Effector memory CD8-positive, alpha-beta T cell (primary cell): ENCODE results near the gene UBA52.
A peak's percentile ranks its signal among the peaks of the same experiment; 100 is the strongest.
"Not testable (repeated sequence)": the region's sequence is repeated elsewhere in the genome, so short reads cannot be mapped to it uniquely, and the experiment has no call there.

Source experiments
- ATAC-seq: fragments of 150-1000 bp; cut with Tn5 transposase; replicated peaks from 2 replicates; pipeline ENCODE4 v1.10.0; 2021; ENCODE audit warnings: mild to moderate bottlenecking, moderate library complexity
- DNase-seq, 3 experiments: peaks; one replicate each; pipeline ENCODE4 v3.0.0; 2021
- H3K27ac Mint-ChIP-seq, 2 donors: one replicate each; pipeline ENCODE4 v1.8.0; 2022; ENCODE audit warnings: mild to moderate bottlenecking in 2 of 2, mixed read lengths in 2 of 2, moderate library complexity in 2 of 2
- H3K27me3 Mint-ChIP-seq, 2 donors: one replicate each; pipeline ENCODE4 v1.8.0; 2022; ENCODE audit warnings: mixed read lengths in 2 of 2
- H3K36me3 Mint-ChIP-seq: one replicate; pipeline ENCODE4 v1.8.0; 2022; ENCODE audit warnings: mild to moderate bottlenecking, moderate library complexity, mixed read lengths; ENCODE audit not compliant: insufficient read depth
- H3K4me1 Mint-ChIP-seq, 2 donors: one replicate each; pipeline ENCODE4 v1.8.0; 2022; ENCODE audit warnings: low read depth in 2 of 2, mixed read lengths in 2 of 2
- H3K4me3 Mint-ChIP-seq, 2 donors: one replicate each; pipeline ENCODE4 v1.8.0; 2022; ENCODE audit warnings: mild to moderate bottlenecking in 2 of 2, mixed read lengths in 2 of 2, moderate library complexity in 2 of 2
- H3K9me3 Mint-ChIP-seq, 2 donors: one replicate each; pipeline ENCODE4 v1.8.0; 2022; ENCODE audit warnings: mixed read lengths in 2 of 2
- total RNA-seq, 9 experiments: gene quantifications; one replicate each; lab custom pipeline; 2026; lab: John Stamatoyannopoulos, UW

The UBA52 gene
- total RNA-seq, result 354 to 642 (median 562) reads per million in 9 experiments

GRCh38 chr19:18571564-18572344 is at the start of gene UBA52:
TSS of gene UBA52 (plus strand) at chr19:18571857. CDS start at chr19:18573301, 1,444 bp downstream.
- peaks cover 20 to 22% of the 10 kb centered on the region in 2 donors for H3K4me1 Mint-ChIP-seq
- DNase-seq (peak; percentile 99 to 100 (median 100)), ATAC-seq (peak; percentile 94)
- peak within 1 kb of the TSS; percentile 96 to 98 for H3K27ac Mint-ChIP-seq
- H3K9me3 Mint-ChIP-seq, result no peaks in the 10 kb centered on the region
- peak within 1 kb of the TSS; percentile 90 to 92 for H3K4me3 Mint-ChIP-seq
- no peaks in the 10 kb centered on the region for H3K27me3 Mint-ChIP-seq
- peaks cover 67% of the 10 kb centered on the region for H3K36me3 Mint-ChIP-seq

DNA sequence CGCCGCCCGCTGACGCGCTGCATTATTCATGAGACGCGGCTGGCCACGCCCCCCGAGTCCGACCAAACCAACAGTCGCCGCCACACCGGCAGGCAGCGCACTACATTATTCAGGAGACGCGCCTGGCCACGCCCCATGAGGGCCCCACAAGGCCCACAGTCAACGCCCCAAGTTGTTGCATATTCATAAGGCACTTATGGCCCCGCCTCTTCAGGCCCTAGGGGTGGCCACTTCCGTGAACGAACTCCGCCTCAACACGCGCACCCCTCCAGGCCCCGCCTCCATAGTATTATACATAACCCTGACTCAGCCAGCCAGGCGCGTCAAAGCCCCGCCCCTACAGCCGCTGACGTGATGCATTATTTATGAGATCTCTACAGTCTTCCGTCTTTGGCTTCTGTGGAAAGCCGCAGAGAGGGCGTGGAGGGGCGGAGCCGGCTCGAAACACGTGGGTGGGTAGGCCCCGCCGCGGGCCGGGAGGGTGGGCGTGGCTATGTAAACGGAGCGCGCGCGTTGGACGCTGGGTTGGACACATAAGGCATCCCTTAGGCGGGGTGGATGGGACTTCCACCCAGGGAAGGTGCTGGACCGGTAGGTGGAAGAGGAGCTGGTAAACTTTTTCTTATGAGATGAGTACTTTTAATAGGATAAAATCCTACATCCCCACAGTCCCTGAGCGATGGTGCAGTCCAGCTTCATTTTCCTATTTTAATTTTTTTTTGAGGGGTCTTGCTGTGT is 49.4 kb upstream of the UBA52 start:
- ATAC-seq (peak; percentile 81), DNase-seq (peak; percentile 99 to 100 (median 100))
- Mint-ChIP-seq H3K4me3 (peak overlapping the region; percentile 89 to 91), H3K4me1 (peaks cover 21 to 26% of the 10 kb centered on the region in 2 donors), H3K9me3 (no peaks in the 10 kb centered on the region), H3K27me3 (no peaks in the 10 kb centered on the region), H3K36me3 (peaks cover 42% of the 10 kb centered on the region), H3K27ac (peak overlapping the region; percentile 95 to 97)

GRCh38 chr19:18522862-18523440 is 48.7 kb upstream of the UBA52 start:
- not testable (repeated sequence) for ATAC-seq

DNA sequence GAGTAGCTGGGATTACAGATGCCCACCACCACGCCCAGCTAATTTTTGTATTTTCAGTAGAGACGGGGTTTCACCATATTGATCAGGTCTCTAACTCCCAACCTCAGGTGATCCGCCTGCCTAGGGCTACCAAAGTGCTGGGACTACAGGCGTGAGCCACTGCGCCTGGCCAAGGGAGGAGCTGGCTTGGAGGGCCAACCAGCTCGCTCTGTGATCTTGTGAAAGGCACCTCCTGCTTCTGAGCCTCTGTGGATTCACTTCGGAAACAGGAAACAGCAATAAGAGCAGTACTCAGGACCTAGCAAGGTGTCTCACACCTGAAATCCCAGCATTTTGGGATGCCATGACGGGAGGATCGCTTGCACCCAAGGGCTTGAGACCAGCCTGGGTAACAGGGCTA is 47.8 kb upstream of the UBA52 start:
- peak overlapping the region; percentile 89 to 91 for H3K4me3 Mint-ChIP-seq

More at GRCh38 chr19:18522862-18523440, 48.7 kb upstream of the UBA52 start:
- DNase-seq, H3K27me3 Mint-ChIP-seq, H3K9me3 Mint-ChIP-seq: not testable (repeated sequence)
- peak overlapping the region; percentile 95 to 97 for H3K27ac Mint-ChIP-seq
- H3K36me3 Mint-ChIP-seq, result peaks cover 37% of the 10 kb centered on the region
- peaks cover 20 to 24% of the 10 kb centered on the region in 2 donors for H3K4me1 Mint-ChIP-seq
- peak overlapping the region; percentile 89 to 91 for H3K4me3 Mint-ChIP-seq

GRCh38 chr19:18526316-18526715 is 45.3 kb upstream of the UBA52 start:
- ATAC-seq, result no peak
- H3K27me3 Mint-ChIP-seq, result no peaks in the 10 kb centered on the region
- H3K9me3 Mint-ChIP-seq, result no peaks in the 10 kb centered on the region
- H3K36me3 Mint-ChIP-seq, result peaks cover 14% of the 10 kb centered on the region
- H3K4me3 Mint-ChIP-seq, result no peak overlapping the region
- DNase-seq, result no peak
- peaks cover 0 to 1% of the 10 kb centered on the region in 2 donors for H3K4me1 Mint-ChIP-seq
- no peak overlapping the region for H3K27ac Mint-ChIP-seq

More for the DNA sequence above, 47.8 kb upstream of the UBA52 start:
- Mint-ChIP-seq H3K9me3 (no peaks in the 10 kb centered on the region), H3K27ac (peak overlapping the region in 1 of 2 donors; percentile 97), H3K27me3 (no peaks in the 10 kb centered on the region), H3K4me1 (peaks cover 17 to 21% of the 10 kb centered on the region in 2 donors), H3K36me3 (peaks cover 32% of the 10 kb centered on the region)
- ATAC-seq (no peak), DNase-seq (no peak)

DNA sequence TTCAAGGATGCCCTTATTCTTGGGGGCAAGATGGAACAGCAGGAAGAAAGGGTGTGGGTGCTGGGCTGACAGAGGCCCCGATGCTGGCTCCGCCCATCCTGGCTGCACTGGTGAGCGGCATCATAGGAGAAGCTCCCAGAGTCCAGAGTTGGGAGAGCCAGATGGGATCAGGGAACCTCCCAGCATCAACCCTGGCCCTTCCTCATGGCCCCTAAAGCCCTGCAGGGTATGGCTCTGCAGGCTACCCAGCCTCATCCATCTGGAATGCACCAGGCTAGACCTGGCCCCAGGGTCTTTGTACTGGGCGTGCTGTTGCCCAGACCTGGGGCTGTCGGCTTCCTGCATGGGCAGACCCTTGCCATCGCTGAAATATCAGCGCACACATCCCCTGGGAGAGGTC is 41.9 kb upstream of the UBA52 start:
- Mint-ChIP-seq H3K27ac (no peak overlapping the region), H3K27me3 (no peaks in the 10 kb centered on the region), H3K9me3 (no peaks in the 10 kb centered on the region), H3K4me3 (no peak overlapping the region), H3K36me3 (peaks cover 9% of the 10 kb centered on the region), H3K4me1 (peaks cover 0 to 3% of the 10 kb centered on the region in 2 donors)
- ATAC-seq, result no peak
- DNase-seq, result no peak

DNA sequence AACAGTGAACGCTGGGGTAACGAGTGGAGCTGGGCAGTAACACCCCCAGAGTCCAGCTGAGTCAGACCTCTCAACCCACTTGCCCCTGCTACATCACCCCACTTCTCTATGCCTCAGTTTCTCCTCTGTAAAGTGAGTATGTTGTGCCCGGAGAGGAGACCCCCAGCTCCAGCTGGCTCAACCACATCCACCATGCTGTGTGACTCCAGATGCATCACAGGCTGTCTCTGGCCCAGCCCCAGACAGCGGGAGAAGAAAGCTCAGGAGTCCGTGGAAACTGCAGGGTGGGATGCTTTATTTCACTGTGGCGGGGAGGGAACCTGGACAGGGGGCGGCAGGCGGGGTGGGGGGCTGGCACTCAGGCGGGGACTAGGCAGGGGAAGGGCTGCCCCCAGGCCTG is 40.2 kb upstream of the UBA52 start:
- Mint-ChIP-seq H3K27me3 (no peaks in the 10 kb centered on the region), H3K36me3 (peaks cover 9% of the 10 kb centered on the region), H3K27ac (no peak overlapping the region), H3K4me3 (no peak overlapping the region), H3K4me1 (peaks cover under 1 to 3% of the 10 kb centered on the region in 2 donors), H3K9me3 (no peaks in the 10 kb centered on the region)
- ATAC-seq (no peak), DNase-seq (no peak)

- no peak for ATAC-seq
- Mint-ChIP-seq H3K4me1 (peaks cover 3% of the 10 kb centered on the region in 2 donors), H3K27me3 (no peaks in the 10 kb centered on the region), H3K9me3 (no peaks in the 10 kb centered on the region), H3K36me3 (peaks cover 9% of the 10 kb centered on the region), H3K4me3 (no peak overlapping the region), H3K27ac (peak overlapping the region in 1 of 2 donors; percentile 42)
- no peak for DNase-seq
Observed at GRCh38 chr19:18532168-18532890, 39.3 kb upstream of the UBA52 start.

GRCh38 chr19:18533058-18533457 is 38.6 kb upstream of the UBA52 start:
- H3K27me3 Mint-ChIP-seq, result no peaks in the 10 kb centered on the region
- no peak overlapping the region for H3K4me3 Mint-ChIP-seq
- ATAC-seq (no peak), DNase-seq (no peak)
- H3K36me3 Mint-ChIP-seq, result peaks cover 9% of the 10 kb centered on the region
- H3K9me3 Mint-ChIP-seq, result no peaks in the 10 kb centered on the region
- no peak overlapping the region for H3K27ac Mint-ChIP-seq
- H3K4me1 Mint-ChIP-seq, result peaks cover 3% of the 10 kb centered on the region in 2 donors

DNA sequence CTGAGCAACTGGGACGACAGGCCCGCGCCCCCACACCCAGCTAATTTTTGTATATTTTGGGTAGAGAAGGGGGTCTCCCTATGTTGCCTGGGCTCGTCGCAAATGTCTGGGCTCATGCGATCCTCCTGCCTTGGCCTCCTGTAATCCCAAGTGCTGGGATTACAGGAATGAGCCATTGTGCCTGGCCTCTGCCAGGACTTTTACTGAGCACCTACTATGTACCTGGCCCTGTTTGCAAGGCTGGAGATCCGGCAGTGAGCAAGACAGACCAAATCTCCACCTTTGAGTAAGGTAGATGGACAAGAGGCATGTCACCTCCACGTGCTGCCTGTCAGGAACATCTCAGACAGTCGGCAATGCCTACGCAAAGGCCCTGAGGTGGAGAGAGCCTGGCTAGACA is 35.2 kb upstream of the UBA52 start:
- ATAC-seq, result no peak
- H3K9me3 Mint-ChIP-seq, result no peaks in the 10 kb centered on the region

GRCh38 chr19:18537431-18537830 is 34.2 kb upstream of the UBA52 start:
- Mint-ChIP-seq H3K9me3 (no peaks in the 10 kb centered on the region), H3K4me3 (no peak overlapping the region), H3K4me1 (peaks cover 9 to 12% of the 10 kb centered on the region in 2 donors), H3K27ac (no peak overlapping the region), H3K36me3 (peaks cover 36% of the 10 kb centered on the region), H3K27me3 (no peaks in the 10 kb centered on the region)
- ATAC-seq (no peak), DNase-seq (no peak)

More for the DNA sequence above, 35.2 kb upstream of the UBA52 start:
- H3K27ac Mint-ChIP-seq, result no peak overlapping the region
- H3K4me1 Mint-ChIP-seq, result peaks cover 3 to 6% of the 10 kb centered on the region in 2 donors
- H3K27me3 Mint-ChIP-seq, result no peaks in the 10 kb centered on the region
- peaks cover 31% of the 10 kb centered on the region for H3K36me3 Mint-ChIP-seq
- H3K4me3 Mint-ChIP-seq, result no peak overlapping the region
- DNase-seq, result no peak

- H3K27me3 Mint-ChIP-seq, result no peaks in the 10 kb centered on the region
- H3K9me3 Mint-ChIP-seq, result no peaks in the 10 kb centered on the region
- H3K36me3 Mint-ChIP-seq, result peaks cover 34% of the 10 kb centered on the region
- H3K4me3 Mint-ChIP-seq, result no peak overlapping the region
- no peak for ATAC-seq
- peak overlapping the region in 1 of 2 donors; percentile 41 for H3K27ac Mint-ChIP-seq
- peaks cover 12 to 15% of the 10 kb centered on the region in 2 donors for H3K4me1 Mint-ChIP-seq
- no peak for DNase-seq
Observed at GRCh38 chr19:18538115-18538514, 33.5 kb upstream of the UBA52 start.

GRCh38 chr19:18539372-18539771 is 32.3 kb upstream of the UBA52 start:
- peaks cover 17 to 23% of the 10 kb centered on the region in 2 donors for H3K4me1 Mint-ChIP-seq
- DNase-seq (no peak), ATAC-seq (no peak)
- no peak overlapping the region for H3K27ac Mint-ChIP-seq
- no peaks in the 10 kb centered on the region for H3K27me3 Mint-ChIP-seq
- H3K4me3 Mint-ChIP-seq, result no peak overlapping the region
- no peaks in the 10 kb centered on the region for H3K9me3 Mint-ChIP-seq
- peaks cover 36% of the 10 kb centered on the region for H3K36me3 Mint-ChIP-seq
